Measurements from ENCODE around the gene NUAK1. TPM values are rescaled to one million over a fixed set of nuclear protein-coding genes. Genes with fewer than 3 reads are reported as not detected.

Gene NUAK1
- total RNA-seq, 1 experiment from 2014 or later: 7.4 TPM

GRCh38 chr12:106161491-106161890 lies 22.7 kb upstream of the NUAK1 start:
- Histone ChIP-seq H2AFZ (ENCODE audit: low read depth, low read length, poor library complexity, severe bottlenecking) (no peak overlapping the region), H3K9me2 (ENCODE audit: insufficient read depth) (no peaks in the 10 kb centered on the region), H3K4me2 (ENCODE audit: low read length) (no peak overlapping the region), H3K36me3 (ENCODE audit: control insufficient read depth in 1 of 2, insufficient read depth in 2 of 2, low read length in 2 of 2) (no peaks in the 10 kb centered on the region), H3K27me3 (ENCODE audit: insufficient read depth, low read length) (no peaks in the 10 kb centered on the region), H3K4me1 (ENCODE audit: control insufficient read depth in 1 of 2, insufficient read depth in 2 of 2, low read length in 2 of 2) (no peaks in the 10 kb centered on the region), H3K27ac (ENCODE audit: low read depth, low read length) (no peak overlapping the region), H4K20me1 (ENCODE audit: insufficient read depth) (no peaks in the 10 kb centered on the region), H3K79me2 (ENCODE audit: insufficient read depth, low read length) (no peaks in the 10 kb centered on the region), H3K9ac (ENCODE audit: low read length) (no peak overlapping the region), H3K4me3 (replicated peaks in 1 of 2; ENCODE audit: low read depth in 1 of 2, low read length in 2 of 2) (no peak overlapping the region), H3K9me3 (ENCODE audit: control insufficient read depth in 1 of 2, insufficient read depth in 1 of 2, low read depth in 1 of 2, low read length in 2 of 2) (no peaks in the 10 kb centered on the region)
- no TSS peak for BruUV-seq (replicated peaks)
- DNase-seq (ENCODE audit: low read depth, low spot score) (no peak), ATAC-seq (no peak)
- intact Hi-C loops (cut with micrococcal nuclease): no loop called here
- ChIA-PET RAD21 (ENCODE audit: low non-redundant PET in 1 of 2, low total read pairs in 2 of 2, uncharacterized antibody in 2 of 2, unreplicated experiment in 2 of 2) (no interaction called here), POLR2A (no interaction called here), CTCF (interaction anchor here (2.6 kb wide), 1 partner anchor 12 kb away, joined by 8 read pairs; no protein-coding TSS in a partner anchor)
- no peak for TF ChIP-seq SP1 (IDR thresholded peaks at IDR 0.05; ENCODE audit: low read depth)
- no peak for TF ChIP-seq POLR2AphosphoS5 (IDR thresholded peaks at IDR 0.05; ENCODE audit: low read depth, low read length)
- TF ChIP-seq REST (IDR thresholded peaks at IDR 0.05; ENCODE audit: low read depth): no peak
- TF ChIP-seq POLR2A (IDR thresholded peaks at IDR 0.05; ENCODE audit: borderline replicate concordance, extremely low read depth, insufficient read depth, insufficient read length): no peak
- no peak for TF ChIP-seq ELF1 (IDR thresholded peaks at IDR 0.05; ENCODE audit: borderline replicate concordance, low read depth)
- no peak for TF ChIP-seq SIN3A (IDR thresholded peaks at IDR 0.05; ENCODE audit: low read depth)
- no peak for TF ChIP-seq MAX (IDR thresholded peaks at IDR 0.05)
- no peak for TF ChIP-seq JUND (IDR thresholded peaks at IDR 0.05)
- no peak for TF ChIP-seq RAD21 (IDR thresholded peaks at IDR 0.05; ENCODE audit: low read depth)
- no peak for TF ChIP-seq ATF3 (IDR thresholded peaks at IDR 0.05)
- TF ChIP-seq EGR1 (IDR thresholded peaks at IDR 0.05; ENCODE audit: low read depth): no peak

Measured in HCT116 (cell line).